ENCODE data around the gene HORMAD1. TPM values are rescaled to one million over a fixed set of nuclear protein-coding genes. Genes with fewer than 3 reads are reported as not detected.

The HORMAD1 gene
- total and polyA plus RNA-seq, 2 of the 8 experiments (the other 6 are each of a cell fraction or from before 2014, with no cell fraction given) = not detected

DNA sequence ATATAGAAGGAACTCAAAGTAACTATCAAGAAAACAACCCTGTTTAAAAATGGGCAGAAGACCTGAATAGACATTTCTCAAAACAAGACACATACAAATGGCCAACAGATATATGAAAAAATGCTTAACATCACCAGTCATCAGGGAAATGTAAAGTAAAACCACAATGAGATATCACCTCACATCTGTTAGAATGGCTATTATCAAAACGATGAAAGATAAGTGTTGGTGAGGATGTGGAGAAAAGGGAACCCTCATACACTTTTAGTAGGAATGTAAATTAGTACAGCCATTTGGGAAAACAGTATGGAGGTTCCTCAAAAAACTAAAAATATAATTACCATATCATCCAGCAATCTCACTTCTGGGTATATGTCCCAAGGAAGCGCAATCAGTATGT is 41.9 kb upstream of the HORMAD1 start:
- Histone ChIP-seq H2AK5ac (ENCODE audit: low read depth, low read length) (no peak overlapping the region), H3K4ac (replicated peaks; ENCODE audit: insufficient read length, low read depth, low read length) (no peak overlapping the region), H4K8ac (ENCODE audit: extremely low read depth, insufficient read depth, low read length) (no peak overlapping the region), H3K4me1 (replicated peaks in 1 of 4; ENCODE audit: control insufficient read depth in 3 of 4, insufficient read depth in 4 of 4, low read length in 3 of 4) (no peaks in the 10 kb centered on the region), H3K9me3 (ENCODE audit: insufficient read depth in 2 of 2, low read depth in 1 of 2, low read length in 1 of 2) (peaks cover 0 to 5% of the 10 kb centered on the region in 2 experiments; a peak in 1 of 4 replicates), H3K23me2 (ENCODE audit: low read depth, low read length) (no peaks in the 10 kb centered on the region; the same call in 1 of the 2 replicates), H2BK12ac (ENCODE audit: low read depth, low read length) (no peak overlapping the region), H4K20me1 (replicated peaks in 1 of 2; ENCODE audit: control insufficient read depth in 1 of 2, insufficient read depth in 2 of 2, low read length in 2 of 2) (no peaks in the 10 kb centered on the region), H3K18ac (ENCODE audit: extremely low read depth, low read length) (no peak overlapping the region), H3K14ac (ENCODE audit: insufficient read length) (no peak overlapping the region), H2AFZ (ENCODE audit: low read length) (no peak overlapping the region), H2BK120ac (replicated peaks; ENCODE audit: low read depth, low read length) (no peak overlapping the region), H2BK20ac (ENCODE audit: low read length) (no peak overlapping the region), H3K9ac (replicated peaks in 1 of 4; ENCODE audit: extremely low read depth in 1 of 4, low read depth in 3 of 4, low read length in 3 of 4) (no peak overlapping the region), H3K79me2 (ENCODE audit: control insufficient read depth in 1 of 2, insufficient read depth in 2 of 2, low read length in 2 of 2) (no peaks in the 10 kb centered on the region), H3K4me2 (ENCODE audit: insufficient read depth in 1 of 2, low read depth in 2 of 2, low read length in 2 of 2) (no peak overlapping the region), H3K79me1 (ENCODE audit: low read depth, low read length) (no peaks in the 10 kb centered on the region), H2BK5ac (ENCODE audit: low read depth, low read length) (no peak overlapping the region), H2BK15ac (ENCODE audit: low read length) (no peak overlapping the region), H3K23ac (ENCODE audit: insufficient read length) (no peak overlapping the region), H3K27ac (ENCODE audit: low read depth, low read length) (no peak overlapping the region), H3K56ac (replicated peaks; ENCODE audit: insufficient read length, low read depth, low read length) (no peak overlapping the region), H4K91ac (replicated peaks; ENCODE audit: insufficient read length, low read length) (no peak overlapping the region), H3K4me3 (ENCODE audit: extremely low read depth in 1 of 4, insufficient read depth in 2 of 4, low read depth in 3 of 4, low read length in 4 of 4) (no peak overlapping the region), H4K5ac (ENCODE audit: insufficient read length, low read depth, low read length) (no peak overlapping the region), H3K36me3 (ENCODE audit: control insufficient read depth in 2 of 4, insufficient read depth in 4 of 4, low read length in 3 of 4) (no peaks in the 10 kb centered on the region), H3K27me3 (replicated peaks in 1 of 4; ENCODE audit: control insufficient read depth in 3 of 4, extremely low read depth in 1 of 4, insufficient read depth in 3 of 4, low read length in 3 of 4) (no peaks in the 10 kb centered on the region)
- CTCF ChIA-PET (ENCODE audit: partially characterized antibody) = no interaction called here
- FAIRE-seq (no peak), DNase-seq (ENCODE audit: low read depth in 1 of 2, low spot score in 2 of 2) (no peak)
- POLR2A ChIA-PET (ENCODE audit: partially characterized antibody) = no interaction called here
- TF ChIP-seq SIN3A (conservative IDR thresholded peaks at IDR 0.05 in 1 of 2, IDR thresholded peaks at IDR 0.05 in 1 of 2; ENCODE audit: low read depth in 1 of 2, low read length in 2 of 2) = no peak
- no peak for TF ChIP-seq CBX8 (IDR thresholded peaks at IDR 0.05; ENCODE audit: borderline replicate concordance, low read depth, low read length)
- no peak for TF ChIP-seq HDAC6 (IDR thresholded peaks at IDR 0.05; ENCODE audit: low read depth, low read length)
- no peak for TF ChIP-seq CREB1 (IDR thresholded peaks at IDR 0.05)
- no peak for TF ChIP-seq BCL11A (IDR thresholded peaks at IDR 0.05; ENCODE audit: low read depth in 2 of 2, low read length in 2 of 2)
- no peak for TF ChIP-seq RNF2 (IDR thresholded peaks at IDR 0.05; ENCODE audit: borderline replicate concordance, low read depth, low read length, missing control alignments, poor library complexity, severe bottlenecking)
- no peak for TF ChIP-seq CEBPB (IDR thresholded peaks at IDR 0.05; ENCODE audit: low read depth, low read length)
- WGBS, 2 experiments (ENCODE audit: extremely low coverage in 1 of 2, insufficient coverage in 1 of 2, insufficient read length in 1 of 2, insufficient replicate concordance in 2 of 2, low coverage in 1 of 2, low lambda C conversion rate in 2 of 2, missing lambda C conversion rate in 1 of 2) = 93% methylated on average over 2 of the region's 2 CpGs; no CpG with 5 or more reads in 1 of the 2 experiments

Measured in H1 (cell line).